Endothelial cell of umbilical vein (primary cell): ENCODE results near the gene ACSF3.

Source experiments
- CTCF ChIP-seq, 2 donors: IDR thresholded peaks; 1 replicate in 1 of 2; 2 replicates in 1 of 2; pipeline ENCODE4 v1.5.1; 2011; ENCODE audit warnings: low read length in 2 of 2, mild to moderate bottlenecking in 2 of 2, moderate library complexity in 2 of 2, control low read depth in 1 of 2, inconsistent platforms in 1 of 2, low read depth in 1 of 2; ENCODE audit not compliant: insufficient read depth in 1 of 2; ENCODE audit errors: extremely low read depth in 1 of 2
- EZH2 ChIP-seq: IDR thresholded peaks from 2 replicates; pipeline ENCODE4 v1.6.1; 2012; ENCODE audit warnings: borderline replicate concordance, low read depth, mild to moderate bottlenecking, moderate library complexity, low read length, inconsistent platforms; ENCODE audit not compliant: severe bottlenecking
- MYC ChIP-seq: IDR thresholded peaks from one replicate; pipeline ENCODE4 v1.6.1; 2011; ENCODE audit warnings: mild to moderate bottlenecking, low read depth, low read length
- POLR2A ChIP-seq: IDR thresholded peaks from 2 replicates; pipeline ENCODE4 v1.6.1; 2012; ENCODE audit warnings: low read depth, mild to moderate bottlenecking, control low read depth, low read length

- TF ChIP-seq CTCF (IDR thresholded peaks at IDR 0.05; ENCODE audit: extremely low read depth in 1 of 2, insufficient read depth in 1 of 2, low read depth in 1 of 2, low read length in 2 of 2) (no peak), MYC (no peak), EZH2 (no peak), POLR2A (no peak)
Observed at GRCh38 chr16:89061086-89061485, 32.6 kb upstream of the ACSF3 start.
